Measurements from ENCODE around the gene TNFRSF1A. TPM values are rescaled to one million over a fixed set of nuclear protein-coding genes. Genes with fewer than 3 reads are reported as not detected.

The TNFRSF1A gene
- total RNA-seq, 4 donors from 2014 or later = 229 to 317 (median 258) TPM

GRCh38 chr12:6333029-6333428, 8.8 kb downstream of the TNFRSF1A start:
- in situ Hi-C loops (cut with MboI; ENCODE audit: low pct_ligation_motif_present in 1 of 4, low pct_unique_long_range_greater_than_20kb in 1 of 4, low sequenced_read_pairs in 3 of 4) = loop anchor here in 3 of 4 donors (10.0 to 25.0 kb wide), 3 partner anchors 122 to 204 kb away; partner anchors contain the start of genes TAPBPL (in 3 of the 3), VAMP1 (in 2 of the 3) and GAPDH (in 1 of the 3)
- H3K4me3 ChIP-seq = no peak overlapping the region
- peak overlapping the region; percentile 94 to 99 (median 98) for H3K27ac ChIP-seq
- TF ChIP-seq POLR2A (IDR thresholded peaks at IDR 0.05) (no peak), POLR2AphosphoS5 (IDR thresholded peaks at IDR 0.05) (no peak), EP300 (IDR thresholded peaks at IDR 0.05; ENCODE audit: low read depth) (no peak)
- TF ChIP-seq, protein P1, sequence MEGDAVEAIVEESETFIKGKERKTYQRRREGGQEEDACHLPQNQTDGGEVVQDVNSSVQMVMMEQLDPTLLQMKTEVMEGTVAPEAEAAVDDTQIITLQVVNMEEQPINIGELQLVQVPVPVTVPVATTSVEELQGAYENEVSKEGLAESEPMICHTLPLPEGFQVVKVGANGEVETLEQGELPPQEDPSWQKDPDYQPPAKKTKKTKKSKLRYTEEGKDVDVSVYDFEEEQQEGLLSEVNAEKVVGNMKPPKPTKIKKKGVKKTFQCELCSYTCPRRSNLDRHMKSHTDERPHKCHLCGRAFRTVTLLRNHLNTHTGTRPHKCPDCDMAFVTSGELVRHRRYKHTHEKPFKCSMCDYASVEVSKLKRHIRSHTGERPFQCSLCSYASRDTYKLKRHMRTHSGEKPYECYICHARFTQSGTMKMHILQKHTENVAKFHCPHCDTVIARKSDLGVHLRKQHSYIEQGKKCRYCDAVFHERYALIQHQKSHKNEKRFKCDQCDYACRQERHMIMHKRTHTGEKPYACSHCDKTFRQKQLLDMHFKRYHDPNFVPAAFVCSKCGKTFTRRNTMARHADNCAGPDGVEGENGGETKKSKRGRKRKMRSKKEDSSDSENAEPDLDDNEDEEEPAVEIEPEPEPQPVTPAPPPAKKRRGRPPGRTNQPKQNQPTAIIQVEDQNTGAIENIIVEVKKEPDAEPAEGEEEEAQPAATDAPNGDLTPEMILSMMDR (IDR thresholded peaks at IDR 0.05) = no peak
- H3K27me3 ChIP-seq = no peaks in the 10 kb centered on the region
- no peak for DNase-seq
- H3K36me3 ChIP-seq = peaks cover 0 to 56% (median 20%) of the 10 kb centered on the region in 4 donors
- H3K9me3 ChIP-seq = no peaks in the 10 kb centered on the region
- WGBS, 2 donors (ENCODE audit: low coverage in 1 of 2) = 27 to 73% methylated on average over 3 to 9 of the region's 9 CpGs
- H3K4me1 ChIP-seq = peaks cover 33 to 75% (median 61%) of the 10 kb centered on the region in 4 donors
- intact Hi-C loops (cut with DNase I; ENCODE audit: low total_unique reads) = loop anchor here (10.0 kb wide), 1 partner anchor 222 kb away; the partner anchor contains the start of gene IFFO1

DNA sequence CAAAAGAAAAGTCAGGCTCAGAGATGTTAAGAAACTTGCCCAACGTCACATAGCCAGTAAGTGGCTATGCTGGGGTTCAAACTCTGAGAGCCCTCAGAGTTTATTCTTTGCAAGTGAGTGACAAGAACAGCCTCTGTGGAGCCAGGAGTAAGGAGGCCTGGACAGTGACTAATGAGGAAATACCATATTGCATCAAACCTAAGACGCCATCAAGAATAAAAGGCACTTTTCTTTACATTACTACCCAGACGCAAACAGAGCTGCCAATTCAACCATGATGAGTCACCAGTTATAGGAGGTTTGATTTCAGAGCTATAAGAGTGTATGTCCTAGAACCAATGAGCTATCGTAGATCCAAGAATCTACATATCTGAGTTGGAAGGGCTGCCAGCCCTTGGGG, 9.4 kb downstream of the TNFRSF1A start:
- intact Hi-C loops (cut with DNase I; ENCODE audit: low total_unique reads) = loop anchor here (10.0 kb wide), 1 partner anchor 222 kb away; the partner anchor contains the start of gene IFFO1
- DNase-seq = no peak
- Histone ChIP-seq H3K27ac (peak overlapping the region; percentile 94 to 99 (median 98)), H3K27me3 (no peaks in the 10 kb centered on the region), H3K9me3 (no peaks in the 10 kb centered on the region), H3K36me3 (peaks cover 0 to 56% (median 22%) of the 10 kb centered on the region in 4 donors), H3K4me3 (no peak overlapping the region), H3K4me1 (peaks cover 29 to 75% (median 61%) of the 10 kb centered on the region in 4 donors)
- in situ Hi-C loops (cut with MboI; ENCODE audit: low pct_ligation_motif_present in 1 of 4, low pct_unique_long_range_greater_than_20kb in 1 of 4, low sequenced_read_pairs in 3 of 4) = loop anchor here in 3 of 4 donors (10.0 to 25.0 kb wide), 3 partner anchors 122 to 205 kb away; partner anchors contain the start of genes TAPBPL (in 3 of the 3), VAMP1 (in 2 of the 3) and GAPDH (in 1 of the 3)
- WGBS, 2 donors (ENCODE audit: low coverage in 1 of 2) = 40 to 43% methylated on average over 3 to 4 of the region's 4 CpGs
- peak in 1 of 3 donors; percentile 7 for TF ChIP-seq POLR2AphosphoS5 (IDR thresholded peaks at IDR 0.05)
- no peak for TF ChIP-seq EP300 (IDR thresholded peaks at IDR 0.05; ENCODE audit: low read depth)

- 60 to 73% methylated on average over 1 to 4 of the region's 4 CpGs for WGBS, 2 donors (ENCODE audit: low coverage in 1 of 2)
- in situ Hi-C loops (cut with MboI; ENCODE audit: low pct_ligation_motif_present in 1 of 4, low pct_unique_long_range_greater_than_20kb in 1 of 4, low sequenced_read_pairs in 3 of 4) = loop anchor here in 3 of 4 donors (10.0 to 25.0 kb wide), 3 partner anchors 124 to 206 kb away; partner anchors contain the start of genes TAPBPL (in 3 of the 3), VAMP1 (in 2 of the 3) and GAPDH (in 1 of the 3)
Observed at GRCh38 chr12:6330999-6331714, 10.7 kb downstream of the TNFRSF1A start.

DNA sequence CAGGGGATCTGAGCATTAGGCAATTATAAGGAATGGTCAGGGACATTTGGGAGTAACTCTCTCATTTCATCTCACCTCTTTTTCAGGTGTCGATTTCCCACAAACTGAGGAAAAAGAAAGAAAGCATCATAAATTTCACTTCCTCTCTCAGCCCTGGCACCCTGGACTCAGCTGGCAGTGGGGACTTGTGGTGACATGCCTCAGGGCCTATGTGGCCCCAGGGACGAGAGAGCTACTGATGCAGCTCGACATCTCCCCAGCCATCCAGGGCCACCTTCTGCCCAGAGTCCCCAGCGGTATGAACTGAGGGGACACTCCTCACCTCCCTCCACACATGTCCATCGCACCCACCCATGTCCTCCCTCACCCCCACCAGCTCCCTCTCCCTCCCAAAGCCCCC, 11.7 kb downstream of the TNFRSF1A start:
- intact Hi-C loops (cut with DNase I; ENCODE audit: low total_unique reads) = loop anchor here (10.0 kb wide), 1 partner anchor 225 kb away; the partner anchor contains the start of gene IFFO1
- Histone ChIP-seq H3K4me3 (no peak overlapping the region), H3K9me3 (no peaks in the 10 kb centered on the region), H3K4me1 (peaks cover 27 to 73% (median 54%) of the 10 kb centered on the region in 4 donors), H3K27me3 (no peaks in the 10 kb centered on the region), H3K36me3 (peaks cover 0 to 56% (median 23%) of the 10 kb centered on the region in 4 donors), H3K27ac (peak overlapping the region in 3 of 4 donors; percentile 16 to 98 (median 98))
- TF ChIP-seq EP300 (IDR thresholded peaks at IDR 0.05; ENCODE audit: low read depth) (no peak), POLR2A (IDR thresholded peaks at IDR 0.05) (no peak), POLR2AphosphoS5 (IDR thresholded peaks at IDR 0.05) (peak in 1 of 3 donors; percentile 12)
- TF ChIP-seq, protein P1 (IDR thresholded peaks at IDR 0.05) = no peak
- DNase-seq = no peak
- 77 to 88% methylated on average over 1 to 5 of the region's 5 CpGs for WGBS, 2 donors (ENCODE audit: low coverage in 1 of 2)
- in situ Hi-C loops (cut with MboI; ENCODE audit: low pct_ligation_motif_present in 1 of 4, low pct_unique_long_range_greater_than_20kb in 1 of 4, low sequenced_read_pairs in 3 of 4) = loop anchor here in 3 of 4 donors (10.0 to 25.0 kb wide), 3 partner anchors 125 to 207 kb away; partner anchors contain the start of genes TAPBPL (in 3 of the 3), VAMP1 (in 2 of the 3) and GAPDH (in 1 of the 3)

More at GRCh38 chr12:6330999-6331714, 10.7 kb downstream of the TNFRSF1A start:
- peaks cover 0 to 56% (median 23%) of the 10 kb centered on the region in 4 donors for H3K36me3 ChIP-seq
- H3K27me3 ChIP-seq = no peaks in the 10 kb centered on the region
- TF ChIP-seq EP300 (IDR thresholded peaks at IDR 0.05; ENCODE audit: low read depth) (no peak), POLR2AphosphoS5 (IDR thresholded peaks at IDR 0.05) (no peak), POLR2A (IDR thresholded peaks at IDR 0.05) (no peak)
- TF ChIP-seq, protein P1 (IDR thresholded peaks at IDR 0.05) = no peak
- H3K9me3 ChIP-seq = no peaks in the 10 kb centered on the region
- peaks cover 29 to 75% (median 63%) of the 10 kb centered on the region in 4 donors for H3K4me1 ChIP-seq
- no peak overlapping the region for H3K4me3 ChIP-seq
- intact Hi-C loops (cut with DNase I; ENCODE audit: low total_unique reads) = loop anchor here (10.0 kb wide), 1 partner anchor 224 kb away; the partner anchor contains the start of gene IFFO1
- H3K27ac ChIP-seq = peak overlapping the region; percentile 1 to 98 (median 96)
- no peak for DNase-seq

All from transverse colon (tissue), 4 donors.